GM21528 (cell line): ENCODE measurements around the gene ABHD10.
"Not testable (repeated sequence)": the region's sequence is repeated elsewhere in the genome, so short reads cannot be mapped to it uniquely, and the experiment has no call there.

Source experiments
- ATAC-seq: cut with Tn5 transposase; IDR thresholded peaks from one replicate; pipeline ENCODE4 v1.9.1; 2021; ENCODE audit warnings: mild to moderate bottlenecking, moderate library complexity; ENCODE audit not compliant: unreplicated experiment, low FRiP score

ABHD10 gene

DNA sequence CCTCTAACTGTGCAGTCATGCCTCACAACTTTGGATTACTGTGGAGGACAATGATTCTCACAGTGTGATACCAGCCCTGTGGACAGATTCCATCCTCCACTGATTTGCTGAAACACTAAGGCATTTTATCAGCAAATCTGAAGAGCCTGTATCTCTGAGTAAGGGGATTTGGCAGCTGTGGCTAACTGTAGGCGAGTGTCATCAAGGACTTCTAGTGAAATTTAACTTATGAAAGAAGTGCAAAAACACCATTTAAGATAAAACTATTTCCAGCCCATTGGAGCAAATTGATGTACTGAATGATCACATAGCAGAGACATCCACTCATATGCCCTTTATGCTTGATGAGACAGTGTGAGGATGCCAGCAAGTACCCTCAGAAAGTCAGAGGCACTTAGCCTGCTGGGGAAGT is 41.9 kb downstream of the ABHD10 start:
- no peak for ATAC-seq

GRCh38 chr3:112027142-112027541 is 48.3 kb downstream of the ABHD10 start:
- no peak for ATAC-seq

DNA sequence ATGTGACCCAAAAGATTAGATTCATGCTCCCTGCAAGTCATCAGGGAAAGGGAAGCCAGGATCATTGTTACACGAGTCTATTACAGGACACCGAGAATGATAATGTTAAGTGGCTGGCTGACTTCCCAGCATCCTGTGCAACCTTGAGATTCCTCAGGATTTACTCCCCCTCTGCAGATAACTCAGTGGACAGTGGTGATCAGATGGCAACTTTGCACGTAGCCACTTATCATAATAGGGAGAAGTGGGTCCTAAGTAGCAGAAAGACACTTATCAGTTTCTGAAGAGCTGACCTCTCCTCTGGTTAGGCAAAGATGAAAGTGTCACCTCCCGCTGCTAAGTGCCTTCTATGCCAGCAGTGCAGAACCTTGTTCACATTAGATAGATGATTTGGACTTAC is 49.0 kb downstream of the ABHD10 start:
- ATAC-seq: no peak

- ATAC-seq: no peak
Measured at GRCh38 chr3:112030901-112031300, 52.1 kb downstream of the ABHD10 start.

- ATAC-seq: no peak
Measured at GRCh38 chr3:112032098-112032731, 53.4 kb downstream of the ABHD10 start.

GRCh38 chr3:112034436-112034835 is 55.6 kb downstream of the ABHD10 start, which contains the start of gene TMPRSS7:
Gene TMPRSS7, plus strand, starts transcription at chr3:112034736. Its CDS starts 110 bp downstream, at chr3:112034846.
- ATAC-seq: no peak

- ATAC-seq: no peak
Measured at GRCh38 chr3:112035241-112035640, 56.4 kb downstream of the ABHD10 start.

- not testable (repeated sequence) for ATAC-seq
Measured at GRCh38 chr3:112037194-112037593, 58.4 kb downstream of the ABHD10 start.

DNA sequence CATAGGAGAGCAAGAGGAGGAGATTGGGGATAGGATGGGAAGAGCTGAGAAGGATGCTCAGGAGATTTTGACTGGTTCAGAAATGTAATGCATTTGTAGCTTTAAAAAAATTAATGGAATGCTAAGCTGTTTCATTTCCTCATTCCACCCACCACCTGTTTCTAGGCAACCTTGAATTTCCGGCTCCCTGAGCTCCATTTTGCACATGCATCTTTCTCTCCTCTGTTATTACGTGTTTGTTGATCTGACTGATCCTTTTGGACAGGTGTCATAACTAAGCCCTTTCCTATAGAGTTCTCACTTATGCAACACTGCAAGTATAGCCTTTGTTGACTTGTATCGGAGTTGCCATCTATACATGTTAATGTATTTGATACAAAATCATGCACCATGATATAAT is 60.0 kb downstream of the ABHD10 start:
- ATAC-seq: no peak

GRCh38 chr3:112041321-112041720 is 62.5 kb downstream of the ABHD10 start:
- ATAC-seq: no peak

GRCh38 chr3:112042842-112043280 is 64.0 kb downstream of the ABHD10 start:
- no peak for ATAC-seq
